GM18951 (cell line): ENCODE data around the gene RIOK1.

Source experiments
- POLR2A ChIP-seq: IDR thresholded peaks from 4 replicates; pipeline ENCODE4 v1.6.1; 2011; ENCODE audit warnings: mild to moderate bottlenecking; ENCODE audit not compliant: insufficient read length, insufficient read depth; ENCODE audit errors: extremely low read depth
- in situ Hi-C: fragments of 300-500 bp; cut with MboI; formaldehyde crosslinking; loops from one replicate; pipeline ENCODE4 v1.12.0; 2022; ENCODE audit warnings: low sequenced_read_pairs, mixed read lengths, inconsistent platforms; ENCODE audit not compliant: unreplicated experiment

Gene RIOK1

GRCh38 chr6:7419065-7419464, 29.5 kb downstream of the RIOK1 start:
- in situ Hi-C loops: no loop called here
- no peak for TF ChIP-seq POLR2A

- TF ChIP-seq POLR2A: no peak
- in situ Hi-C loops: no loop called here
Observed at GRCh38 chr6:7421066-7421465, 31.5 kb downstream of the RIOK1 start.

- no peak for TF ChIP-seq POLR2A
Observed at GRCh38 chr6:7424058-7424457, 34.5 kb downstream of the RIOK1 start.

GRCh38 chr6:7424967-7425807, 35.6 kb downstream of the RIOK1 start:
- in situ Hi-C loops: no loop called here
- no peak for TF ChIP-seq POLR2A

More at GRCh38 chr6:7424058-7424457, 34.5 kb downstream of the RIOK1 start:
- in situ Hi-C loops: no loop called here

GRCh38 chr6:7425808-7426190, 36.2 kb downstream of the RIOK1 start:
- no peak for TF ChIP-seq POLR2A
- in situ Hi-C loops: no loop called here

GRCh38 chr6:7426447-7427169, 37.0 kb downstream of the RIOK1 start:
- in situ Hi-C loops: no loop called here
- no peak for TF ChIP-seq POLR2A

GRCh38 chr6:7431313-7431673, 41.7 kb downstream of the RIOK1 start:
- no peak for TF ChIP-seq POLR2A
- in situ Hi-C loops: no loop called here

- in situ Hi-C loops: no loop called here
- TF ChIP-seq POLR2A: no peak
Observed at GRCh38 chr6:7431674-7432390, 42.2 kb downstream of the RIOK1 start.

- in situ Hi-C loops: no loop called here
- no peak for TF ChIP-seq POLR2A
Observed at GRCh38 chr6:7432391-7433120, 42.9 kb downstream of the RIOK1 start.

- in situ Hi-C loops: no loop called here
- no peak for TF ChIP-seq POLR2A
Observed at GRCh38 chr6:7433121-7433617, 43.6 kb downstream of the RIOK1 start.

GRCh38 chr6:7434672-7435071, 45.1 kb downstream of the RIOK1 start:
- no peak for TF ChIP-seq POLR2A
- in situ Hi-C loops: no loop called here

GRCh38 chr6:7438011-7438410, 48.4 kb downstream of the RIOK1 start:
- in situ Hi-C loops: no loop called here
- TF ChIP-seq POLR2A: no peak

GRCh38 chr6:7439228-7439627, 49.6 kb downstream of the RIOK1 start:
- in situ Hi-C loops: no loop called here
- TF ChIP-seq POLR2A: no peak
